HG03457 (cell line): ENCODE data around the gene NEU2.
A peak's percentile ranks its signal among the peaks of the same experiment; 100 is the strongest.

ENCODE experiments used
- ATAC-seq: cut with Tn5 transposase; IDR thresholded peaks from one replicate; pipeline ENCODE4 v1.9.1; 2021; ENCODE audit warnings: moderate number of reproducible peaks; ENCODE audit not compliant: unreplicated experiment

NEU2 gene

GRCh38 chr2:233074106-233074505 is 41.6 kb downstream of the NEU2 start:
- ATAC-seq, result no peak

GRCh38 chr2:233075141-233075965 is 42.9 kb downstream of the NEU2 start:
- ATAC-seq, result peak; percentile 8

GRCh38 chr2:233075966-233076339 is 43.5 kb downstream of the NEU2 start:
- ATAC-seq, result peak; percentile 36

- no peak for ATAC-seq
Measured at GRCh38 chr2:233076749-233077148, 44.3 kb downstream of the NEU2 start.

- ATAC-seq, result peak; percentile 24
Measured at GRCh38 chr2:233079473-233079877, 47.0 kb downstream of the NEU2 start.

- no peak for ATAC-seq
Measured at GRCh38 chr2:233079953-233080835, 47.7 kb downstream of the NEU2 start.

- ATAC-seq, result no peak
Measured at GRCh38 chr2:233080836-233081229, 48.4 kb downstream of the NEU2 start.

GRCh38 chr2:233081232-233081730 is 48.8 kb downstream of the NEU2 start:
- ATAC-seq, result no peak

GRCh38 chr2:233081731-233082221 is 49.3 kb downstream of the NEU2 start:
- ATAC-seq, result no peak

- ATAC-seq, result peak; percentile 36
Measured at GRCh38 chr2:233082222-233082930, 49.9 kb downstream of the NEU2 start.

- ATAC-seq, result no peak
Measured at GRCh38 chr2:233082931-233083755, 50.7 kb downstream of the NEU2 start.

- no peak for ATAC-seq
Measured at GRCh38 chr2:233083782-233084181, 51.3 kb downstream of the NEU2 start.

GRCh38 chr2:233084488-233084887 is 52.0 kb downstream of the NEU2 start:
- no peak for ATAC-seq
